ENCODE measurements around the gene PEX6. TPM values are rescaled to one million over a fixed set of nuclear protein-coding genes. Genes with fewer than 3 reads are reported as not detected.
"Not testable (repeated sequence)": the region's sequence is repeated elsewhere in the genome, so short reads cannot be mapped to it uniquely, and the experiment has no call there.

PEX6 gene
- total and polyA plus RNA-seq, 7 donors: 12.0 to 37.8 (median 24.1) TPM

DNA sequence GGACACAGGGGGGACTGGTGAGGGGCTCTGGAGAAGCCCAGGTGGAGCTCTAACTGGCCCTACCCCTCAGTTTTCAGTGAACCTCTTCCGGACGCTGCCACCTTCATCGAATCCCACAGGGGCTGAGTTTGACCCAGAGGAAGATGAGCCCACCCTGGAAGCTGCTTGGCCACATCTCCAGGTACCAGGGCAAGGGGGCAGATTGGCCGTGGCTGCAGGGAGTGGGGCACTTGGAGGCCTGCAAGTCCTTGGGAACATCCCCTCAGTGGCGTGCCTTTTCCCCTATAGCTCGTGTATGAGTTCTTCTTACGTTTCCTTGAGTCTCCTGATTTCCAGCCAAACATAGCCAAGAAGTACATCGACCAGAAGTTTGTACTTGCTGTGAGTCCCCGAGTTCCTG lies 28.1 kb upstream of the PEX6 start:
- intact Hi-C loops (cut with DNase I): no loop called here
- peaks cover 6 to 66% of the 10 kb centered on the region in 2 donors for H3K36me3 ChIP-seq (ENCODE audit: insufficient read depth in 1 of 2, low read depth in 1 of 2)
- no peak for ATAC-seq
- H3K27me3 ChIP-seq (ENCODE audit: insufficient read depth in 3 of 3, low read length in 2 of 3): no peaks in the 10 kb centered on the region
- H3K9me3 ChIP-seq: no peaks in the 10 kb centered on the region
- no peaks in the 10 kb centered on the region for H3K4me1 ChIP-seq
- TF ChIP-seq, protein P1, sequence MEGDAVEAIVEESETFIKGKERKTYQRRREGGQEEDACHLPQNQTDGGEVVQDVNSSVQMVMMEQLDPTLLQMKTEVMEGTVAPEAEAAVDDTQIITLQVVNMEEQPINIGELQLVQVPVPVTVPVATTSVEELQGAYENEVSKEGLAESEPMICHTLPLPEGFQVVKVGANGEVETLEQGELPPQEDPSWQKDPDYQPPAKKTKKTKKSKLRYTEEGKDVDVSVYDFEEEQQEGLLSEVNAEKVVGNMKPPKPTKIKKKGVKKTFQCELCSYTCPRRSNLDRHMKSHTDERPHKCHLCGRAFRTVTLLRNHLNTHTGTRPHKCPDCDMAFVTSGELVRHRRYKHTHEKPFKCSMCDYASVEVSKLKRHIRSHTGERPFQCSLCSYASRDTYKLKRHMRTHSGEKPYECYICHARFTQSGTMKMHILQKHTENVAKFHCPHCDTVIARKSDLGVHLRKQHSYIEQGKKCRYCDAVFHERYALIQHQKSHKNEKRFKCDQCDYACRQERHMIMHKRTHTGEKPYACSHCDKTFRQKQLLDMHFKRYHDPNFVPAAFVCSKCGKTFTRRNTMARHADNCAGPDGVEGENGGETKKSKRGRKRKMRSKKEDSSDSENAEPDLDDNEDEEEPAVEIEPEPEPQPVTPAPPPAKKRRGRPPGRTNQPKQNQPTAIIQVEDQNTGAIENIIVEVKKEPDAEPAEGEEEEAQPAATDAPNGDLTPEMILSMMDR (IDR thresholded peaks at IDR 0.05): no peak
- 89 to 91% (median 91%) methylated on average over 9 of the region's 9 CpGs for WGBS, 3 donors
- H3K27ac ChIP-seq: no peak overlapping the region
- no peak overlapping the region for H3K4me3 ChIP-seq
- DNase-seq: no peak

DNA sequence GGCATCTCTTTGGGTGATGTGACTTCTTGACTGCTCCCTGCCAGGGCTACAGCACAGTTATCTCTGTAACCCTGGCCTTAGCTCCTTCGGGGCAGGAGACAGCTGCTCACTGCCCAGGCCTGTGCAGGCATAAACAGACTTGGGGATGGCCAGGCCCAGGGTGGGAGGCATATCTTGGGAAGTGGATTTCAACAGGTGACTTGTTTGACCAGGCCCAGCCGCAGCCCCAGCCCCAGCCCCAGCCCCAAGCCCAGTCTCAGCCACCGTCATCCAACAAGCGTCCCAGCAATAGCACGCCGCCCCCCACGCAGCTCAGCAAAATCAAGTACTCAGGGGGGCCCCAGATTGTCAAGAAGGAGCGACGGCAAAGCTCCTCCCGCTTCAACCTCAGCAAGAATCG lies 27.3 kb upstream of the PEX6 start:
- intact Hi-C loops (cut with DNase I): no loop called here
- Histone ChIP-seq H3K4me1 (no peaks in the 10 kb centered on the region), H3K27me3 (ENCODE audit: insufficient read depth in 3 of 3, low read length in 2 of 3) (no peaks in the 10 kb centered on the region), H3K27ac (no peak overlapping the region), H3K36me3 (ENCODE audit: insufficient read depth in 1 of 2, low read depth in 1 of 2) (peaks cover 4 to 57% of the 10 kb centered on the region in 2 donors), H3K9me3 (no peaks in the 10 kb centered on the region), H3K4me3 (no peak overlapping the region)
- ATAC-seq: no peak
- WGBS, 3 donors: 92 to 93% (median 93%) methylated on average over 11 of the region's 11 CpGs
- TF ChIP-seq, protein P1 (IDR thresholded peaks at IDR 0.05): no peak
- no peak for DNase-seq

DNA sequence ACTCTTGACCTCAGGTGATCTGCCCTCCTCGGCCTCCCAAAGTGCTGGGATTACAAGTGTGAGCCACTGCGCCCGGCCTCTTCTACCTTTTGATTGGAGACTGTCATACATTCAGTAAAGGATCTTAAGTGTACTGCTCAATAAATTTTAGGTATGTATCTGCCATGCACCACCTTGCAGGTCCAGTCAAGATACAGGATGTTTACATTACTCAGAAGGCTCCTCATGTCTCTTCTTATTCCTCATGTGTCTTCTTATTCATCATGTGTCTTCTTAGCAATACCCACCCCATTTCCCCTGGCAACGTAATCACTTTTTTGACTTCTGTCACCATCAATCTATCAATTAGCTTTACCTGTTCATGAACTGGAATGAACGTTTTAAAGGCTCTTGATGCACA lies 26.9 kb upstream of the PEX6 start:
- Histone ChIP-seq H3K9me3 (no peaks in the 10 kb centered on the region), H3K4me3 (no peak overlapping the region), H3K27me3 (ENCODE audit: insufficient read depth in 3 of 3, low read length in 2 of 3) (no peaks in the 10 kb centered on the region), H3K4me1 (no peaks in the 10 kb centered on the region), H3K36me3 (ENCODE audit: insufficient read depth in 1 of 2, low read depth in 1 of 2) (peaks cover 2 to 53% of the 10 kb centered on the region in 2 donors), H3K27ac (no peak overlapping the region)
- intact Hi-C loops (cut with DNase I): no loop called here
- TF ChIP-seq, protein P1 (IDR thresholded peaks at IDR 0.05): no peak
- no peak for ATAC-seq
- WGBS, 3 donors: 83 to 95% (median 88%) methylated on average over 5 of the region's 5 CpGs
- DNase-seq: no peak

DNA sequence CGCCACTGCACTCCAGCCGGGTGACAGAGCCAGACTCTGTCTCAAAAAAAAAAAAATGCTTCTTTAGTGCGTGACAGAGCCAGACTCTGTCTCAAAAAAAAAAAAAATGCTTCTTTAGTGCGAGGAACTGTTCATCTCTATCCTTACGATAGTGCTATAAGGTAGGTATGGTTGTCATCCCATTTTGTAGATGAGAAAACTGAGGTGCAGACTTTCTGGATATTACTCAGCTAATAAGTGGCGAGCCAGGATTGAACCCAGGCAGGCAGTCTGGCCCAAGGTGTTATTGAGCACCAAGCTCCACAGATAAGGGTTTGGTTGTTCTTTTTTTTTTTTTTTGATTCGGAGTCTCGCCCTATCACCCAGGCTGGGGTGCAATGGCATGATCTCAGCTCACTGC lies 22.9 kb upstream of the PEX6 start:
- DNase-seq: no peak
- H3K27ac ChIP-seq: no peak overlapping the region
- WGBS, 3 donors: 93 to 95% (median 94%) methylated on average over 8 of the region's 8 CpGs
- no peak overlapping the region for H3K4me3 ChIP-seq
- no peak for ATAC-seq
- no peaks in the 10 kb centered on the region for H3K4me1 ChIP-seq
- H3K9me3 ChIP-seq: no peaks in the 10 kb centered on the region
- no peaks in the 10 kb centered on the region for H3K27me3 ChIP-seq (ENCODE audit: insufficient read depth in 3 of 3, low read length in 2 of 3)
- peaks cover 0 to 13% of the 10 kb centered on the region in 2 donors for H3K36me3 ChIP-seq (ENCODE audit: insufficient read depth in 1 of 2, low read depth in 1 of 2)
- intact Hi-C loops (cut with DNase I): no loop called here
- TF ChIP-seq, protein P1 (IDR thresholded peaks at IDR 0.05): no peak

DNA sequence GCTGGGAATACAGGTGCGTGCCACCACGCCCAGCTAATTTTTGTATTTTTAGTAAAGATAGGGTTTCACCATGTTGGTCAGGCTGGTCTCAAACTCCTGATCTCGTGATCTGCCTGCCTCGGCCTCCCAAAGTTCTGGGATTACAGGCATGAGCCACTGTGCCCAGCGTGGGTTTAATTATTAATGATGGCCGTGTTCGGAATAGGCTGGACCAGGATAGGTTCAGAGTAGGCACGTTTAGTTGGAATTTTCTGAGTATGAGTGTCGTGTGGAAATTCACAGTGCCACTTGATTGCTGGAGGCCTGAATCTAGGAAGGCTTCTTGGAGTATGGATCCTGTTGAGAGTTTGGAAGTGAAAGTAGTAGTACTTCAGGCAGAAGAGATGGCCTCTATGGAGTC lies 19.2 kb upstream of the PEX6 start:
- H3K27ac ChIP-seq; ATAC-seq; H3K9me3 ChIP-seq; DNase-seq; H3K4me1 ChIP-seq; intact Hi-C loops (cut with DNase I); H3K36me3 ChIP-seq (ENCODE audit: insufficient read depth in 1 of 2, low read depth in 1 of 2); H3K4me3 ChIP-seq; H3K27me3 ChIP-seq (ENCODE audit: insufficient read depth in 3 of 3, low read length in 2 of 3): not testable (repeated sequence)
- WGBS, 3 donors: 89 to 94% (median 93%) methylated on average over 9 of the region's 9 CpGs

Data from psoas muscle (tissue), 8 donors.